GM15510 (cell line): ENCODE data around the gene PTPN13.

ENCODE experiments used
- POLR2A ChIP-seq: IDR thresholded peaks from 3 replicates; pipeline ENCODE4 v1.6.1; 2011; ENCODE audit warnings: borderline replicate concordance; ENCODE audit not compliant: insufficient read length; ENCODE audit errors: extremely low read depth

PTPN13 gene

DNA sequence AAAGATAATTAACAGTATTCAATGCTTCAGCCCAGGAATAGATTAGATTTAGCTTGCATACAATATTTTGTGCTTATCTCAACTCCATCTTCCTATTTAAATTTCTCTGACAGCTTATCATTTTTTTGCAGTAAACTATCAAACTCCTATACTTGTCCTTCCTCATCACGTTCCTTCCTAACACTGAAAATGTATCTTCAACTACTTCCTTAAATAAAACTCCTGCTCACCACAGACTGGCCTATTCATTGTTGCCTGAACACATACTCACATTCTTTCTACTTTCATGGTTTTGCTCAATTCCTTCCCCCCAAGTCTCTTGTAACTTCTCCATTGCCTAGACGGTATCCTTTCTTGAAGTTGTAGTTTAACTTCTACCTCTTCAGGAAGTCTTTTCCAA is 28.5 kb upstream of the PTPN13 start:
- TF ChIP-seq POLR2A, result no peak

DNA sequence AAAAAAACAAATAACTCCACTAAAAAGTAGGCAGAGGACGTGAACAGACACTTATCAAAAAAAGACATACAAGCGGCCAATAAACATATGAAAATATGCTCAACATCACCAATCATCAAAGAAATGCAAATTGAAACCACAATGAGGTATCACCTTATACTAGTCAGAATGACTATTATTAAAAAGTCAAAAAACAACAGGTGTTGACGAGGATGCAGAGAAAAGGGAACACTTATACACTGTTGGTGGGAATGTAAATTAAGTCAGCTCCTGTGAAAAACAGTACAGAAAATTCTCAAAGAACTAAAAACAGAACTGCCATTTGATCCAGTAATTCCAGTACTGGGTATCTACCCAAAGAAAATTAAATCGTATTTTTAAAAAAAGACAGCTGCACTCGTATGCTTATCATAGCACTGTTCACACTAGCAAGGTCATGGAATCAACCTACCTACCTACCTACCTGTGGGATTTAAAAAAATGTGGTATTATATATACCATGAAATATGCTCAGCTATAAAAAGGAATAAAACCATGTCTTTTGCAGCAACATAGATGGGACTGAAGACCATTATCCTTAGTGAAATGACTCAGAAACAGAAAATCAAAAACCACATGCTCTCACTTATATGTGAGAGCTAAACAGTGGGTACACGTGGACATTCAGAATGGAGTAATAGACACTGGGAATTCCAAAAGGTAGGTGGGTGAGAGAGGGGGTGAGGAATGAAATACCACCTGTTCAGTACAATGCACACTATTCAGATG is 24.8 kb upstream of the PTPN13 start:
- no peak for TF ChIP-seq POLR2A

DNA sequence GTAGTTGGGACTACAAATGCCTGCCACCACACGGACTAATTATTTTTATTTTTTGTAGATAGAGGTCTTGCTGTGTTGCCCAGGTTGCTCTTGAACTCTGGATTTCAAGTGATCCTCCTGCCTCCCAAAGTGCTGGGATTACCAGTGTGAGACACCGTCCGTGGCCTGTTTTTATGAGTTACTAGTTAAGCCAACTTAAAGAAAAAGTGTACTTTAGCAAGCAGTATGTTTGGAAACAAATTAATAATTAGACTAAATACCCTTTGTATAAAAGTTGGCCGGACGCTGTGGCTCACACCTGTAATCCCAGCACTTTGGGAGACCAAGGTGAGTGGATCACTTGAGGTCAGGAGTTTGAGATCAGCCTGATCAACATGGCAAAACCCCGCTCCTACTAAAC is 14.2 kb upstream of the PTPN13 start:
- TF ChIP-seq POLR2A, result no peak

DNA sequence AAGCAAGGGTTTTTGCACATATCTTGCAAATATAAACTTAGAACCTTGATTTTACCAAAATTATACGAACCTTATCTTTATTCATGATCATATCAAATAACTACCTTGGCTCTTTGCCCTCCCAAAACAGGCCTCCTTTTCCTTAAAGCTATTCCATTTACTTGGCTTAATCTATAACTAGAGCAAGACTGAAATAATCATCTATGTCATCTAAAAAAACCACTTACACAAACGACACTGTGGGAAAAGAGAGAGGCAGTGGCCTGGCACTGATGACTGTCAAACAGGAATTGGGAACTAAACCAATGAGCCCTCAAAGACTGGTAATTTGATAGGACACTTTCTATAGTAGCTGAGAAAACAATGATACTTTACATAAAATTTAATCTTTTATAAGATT is 11.7 kb upstream of the PTPN13 start:
- TF ChIP-seq POLR2A, result no peak

DNA sequence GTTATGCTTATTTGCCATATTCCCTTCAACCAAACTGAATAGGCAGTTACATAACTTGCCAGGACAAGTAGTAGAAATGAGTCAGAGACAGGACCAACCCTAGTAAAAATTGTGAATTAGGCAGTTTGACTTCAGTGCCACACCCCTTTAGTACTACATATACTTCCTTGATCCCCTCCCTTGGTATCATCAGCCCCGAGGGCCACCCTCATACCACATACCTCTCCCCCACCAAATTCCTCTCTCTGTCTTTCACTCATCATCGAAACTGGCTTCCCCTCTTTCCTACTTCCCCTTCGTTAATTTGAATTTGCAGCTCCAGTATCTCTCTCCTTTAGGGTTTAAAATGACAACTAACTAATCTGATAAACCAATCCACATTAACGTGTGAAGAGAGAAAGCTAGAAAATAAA is 7.9 kb upstream of the PTPN13 start:
- TF ChIP-seq POLR2A, result no peak

DNA sequence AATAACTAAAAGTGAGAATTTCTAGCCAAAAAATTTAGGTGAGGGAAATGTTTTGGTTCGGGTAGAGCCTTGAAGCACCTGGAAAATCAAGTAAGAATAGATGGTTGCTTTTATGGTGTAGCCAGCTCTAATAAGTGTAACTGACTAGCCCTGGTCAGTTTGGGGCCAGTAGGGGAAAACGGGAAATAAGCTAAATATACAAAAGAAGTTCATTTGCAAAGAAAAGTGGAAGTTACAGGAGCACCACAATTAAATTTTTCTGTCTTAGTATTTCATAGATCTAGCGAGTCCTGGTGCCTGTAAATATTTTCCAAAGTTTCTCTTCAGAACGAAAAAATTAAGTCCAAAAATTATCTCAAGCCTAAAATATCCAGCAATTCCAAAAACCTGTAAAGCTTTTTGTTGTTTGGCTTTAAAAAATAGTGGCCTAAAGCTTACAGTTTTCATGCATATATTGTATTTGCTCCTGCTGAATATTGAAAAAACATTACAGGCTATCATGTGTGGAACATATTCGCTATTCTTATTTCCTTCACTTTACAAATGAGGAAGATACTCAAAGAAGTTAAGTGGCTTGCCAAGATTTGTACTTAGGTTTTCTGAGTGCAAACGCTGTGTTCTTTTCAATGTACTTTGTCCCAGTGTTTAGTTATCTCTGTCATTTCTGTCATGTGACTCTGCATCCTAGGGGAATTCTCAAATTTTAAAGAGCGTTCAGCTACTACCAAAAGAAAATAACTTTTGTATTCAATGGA is 7.3 kb upstream of the PTPN13 start:
- TF ChIP-seq POLR2A, result no peak

DNA sequence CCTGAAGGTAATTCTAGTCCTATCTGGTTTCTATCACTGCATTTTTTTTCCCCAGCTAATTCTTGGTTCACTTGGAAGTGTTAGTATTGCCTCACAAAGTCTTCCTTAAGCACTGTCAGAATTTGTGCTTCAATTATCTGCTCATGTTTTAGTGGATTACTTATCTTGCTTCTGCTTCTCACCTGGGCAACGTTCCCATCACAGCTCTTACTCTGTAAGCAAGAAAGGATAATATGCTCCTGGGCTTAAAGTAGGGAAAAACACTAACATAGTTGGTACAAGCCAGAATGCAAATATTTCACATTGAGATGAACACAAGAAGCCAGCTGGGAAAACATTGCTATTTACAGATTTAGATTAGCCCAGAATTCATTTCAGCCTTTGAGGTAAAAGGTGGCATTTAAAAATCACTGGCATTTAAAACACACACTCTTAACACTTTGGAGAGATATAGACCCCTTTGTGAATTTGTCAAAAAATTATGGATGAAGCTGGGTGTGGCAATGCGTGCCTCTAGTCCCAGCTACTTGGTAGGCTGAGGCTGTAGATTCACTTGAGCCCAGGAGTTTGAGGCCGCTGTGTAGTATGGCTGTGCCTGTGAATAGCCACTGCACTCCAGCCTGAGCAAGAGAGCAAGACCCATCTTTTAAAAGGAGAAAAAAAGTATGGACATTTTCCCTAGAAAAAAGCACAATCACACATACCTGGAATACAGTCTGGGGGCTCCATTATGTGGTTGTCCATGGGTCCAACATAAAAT is 6.6 kb upstream of the PTPN13 start:
- no peak for TF ChIP-seq POLR2A

DNA sequence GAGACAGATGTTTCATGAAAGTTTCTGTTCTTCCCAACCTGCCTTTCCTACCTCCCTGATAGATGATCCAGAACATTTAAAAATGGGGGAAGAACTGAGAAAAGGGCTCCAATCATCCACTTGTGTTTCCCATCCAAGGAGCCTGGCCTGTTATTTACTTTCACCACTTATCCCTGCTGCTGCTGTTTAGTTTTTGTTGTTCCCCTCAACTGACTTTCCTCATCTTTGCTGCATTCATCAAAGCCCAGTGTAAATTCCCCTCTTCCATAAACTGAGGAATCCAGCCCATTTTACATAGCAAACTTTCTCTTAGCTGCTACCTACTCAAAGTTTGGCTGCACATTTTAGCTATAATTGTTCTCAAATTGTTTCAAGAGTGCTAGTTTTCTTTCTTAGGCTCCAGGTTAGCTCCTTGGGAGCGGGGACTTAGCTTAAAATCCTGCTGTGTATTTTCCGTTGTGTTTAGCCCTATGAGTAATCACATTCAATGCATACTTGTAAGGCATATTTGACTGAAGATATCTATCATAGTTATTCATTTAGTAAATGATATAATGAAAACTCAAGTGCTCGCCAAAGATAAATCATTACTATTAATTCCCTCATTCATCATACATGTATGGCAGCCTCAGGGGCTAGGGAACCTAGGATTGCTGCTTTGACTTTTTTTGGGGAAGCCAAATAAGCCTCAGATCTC is 1.4 kb upstream of the PTPN13 start:
- no peak for TF ChIP-seq POLR2A

DNA sequence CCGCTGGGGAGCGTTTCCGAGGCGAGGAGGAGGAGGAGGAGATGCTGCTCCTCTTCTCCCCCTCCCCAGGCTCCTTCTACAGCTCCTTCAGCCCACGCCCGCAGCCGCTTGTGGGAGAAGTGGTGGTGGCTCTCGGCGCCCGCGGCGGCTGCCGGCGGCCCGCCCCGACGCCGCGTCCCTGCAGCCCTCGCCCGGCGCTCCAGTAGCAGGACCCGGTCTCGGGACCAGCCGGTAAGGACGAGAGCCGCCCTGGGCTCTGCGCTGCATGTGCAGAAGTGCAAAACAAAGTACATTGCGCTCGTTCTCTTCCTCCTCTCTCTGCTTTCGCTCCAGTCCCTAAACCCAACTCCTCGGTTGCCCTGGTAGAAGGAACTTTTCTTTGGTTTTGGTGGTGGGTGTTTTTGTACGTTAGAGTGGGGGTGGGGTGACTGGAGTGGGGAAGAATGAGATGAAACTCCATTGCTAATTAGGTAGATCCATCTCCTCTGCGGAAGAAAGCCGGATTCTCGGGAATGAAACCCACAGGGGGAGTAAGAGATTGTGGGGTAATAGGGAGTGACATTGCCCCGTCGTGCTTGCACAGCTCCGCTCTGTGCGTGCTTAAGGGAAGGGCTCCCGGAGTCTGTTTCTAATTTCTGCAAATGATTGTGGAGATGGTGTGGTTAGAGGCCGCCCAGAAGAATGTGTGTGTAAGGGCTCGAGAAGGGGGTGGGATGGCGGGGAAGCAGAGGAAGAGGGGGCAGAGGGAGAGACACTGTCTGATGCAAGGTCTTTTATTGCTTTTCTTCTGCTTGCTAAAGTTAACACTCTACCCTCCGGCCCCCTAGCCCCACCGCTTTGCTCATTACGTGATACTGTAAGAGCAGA is 677 bp downstream of the PTPN13 start:
- no peak for TF ChIP-seq POLR2A

DNA sequence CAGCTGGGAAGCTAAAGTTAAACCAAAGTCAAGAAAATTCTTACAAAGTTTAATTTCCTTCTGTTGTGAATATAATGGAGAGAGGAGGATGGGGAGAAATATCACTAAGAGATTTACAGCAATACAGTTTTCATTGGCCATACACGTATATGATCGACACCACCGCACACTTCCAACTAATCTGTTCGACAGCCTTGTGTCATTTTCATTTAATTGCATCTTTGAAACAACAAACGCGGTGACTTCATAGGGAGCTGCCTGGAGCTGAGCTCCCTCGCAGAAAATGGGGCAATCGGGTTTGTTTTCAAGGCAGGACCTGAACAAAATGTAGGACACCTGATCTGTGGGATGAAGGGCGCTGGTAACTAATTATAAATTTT is 1.3 kb downstream of the PTPN13 start:
- TF ChIP-seq POLR2A, result no peak

DNA sequence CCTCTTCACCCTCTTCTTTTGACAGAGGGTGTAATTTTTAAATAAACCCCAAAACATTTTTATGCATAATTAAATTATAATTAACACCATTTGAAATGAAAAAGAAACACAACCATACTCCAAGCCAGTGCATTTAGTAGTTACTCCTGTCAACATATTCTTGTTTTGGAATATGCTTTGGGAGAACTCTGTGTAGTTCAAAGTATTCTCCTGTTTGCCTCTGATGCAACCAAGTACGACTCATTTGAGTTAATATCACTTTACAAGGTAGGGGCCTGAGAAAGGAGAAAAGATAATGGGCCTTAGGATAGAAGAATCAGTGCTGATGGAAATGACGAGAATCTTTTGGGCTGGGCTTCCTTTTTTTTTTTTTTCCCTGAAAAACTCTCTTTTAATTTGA is 2.7 kb downstream of the PTPN13 start:
- TF ChIP-seq POLR2A, result no peak

DNA sequence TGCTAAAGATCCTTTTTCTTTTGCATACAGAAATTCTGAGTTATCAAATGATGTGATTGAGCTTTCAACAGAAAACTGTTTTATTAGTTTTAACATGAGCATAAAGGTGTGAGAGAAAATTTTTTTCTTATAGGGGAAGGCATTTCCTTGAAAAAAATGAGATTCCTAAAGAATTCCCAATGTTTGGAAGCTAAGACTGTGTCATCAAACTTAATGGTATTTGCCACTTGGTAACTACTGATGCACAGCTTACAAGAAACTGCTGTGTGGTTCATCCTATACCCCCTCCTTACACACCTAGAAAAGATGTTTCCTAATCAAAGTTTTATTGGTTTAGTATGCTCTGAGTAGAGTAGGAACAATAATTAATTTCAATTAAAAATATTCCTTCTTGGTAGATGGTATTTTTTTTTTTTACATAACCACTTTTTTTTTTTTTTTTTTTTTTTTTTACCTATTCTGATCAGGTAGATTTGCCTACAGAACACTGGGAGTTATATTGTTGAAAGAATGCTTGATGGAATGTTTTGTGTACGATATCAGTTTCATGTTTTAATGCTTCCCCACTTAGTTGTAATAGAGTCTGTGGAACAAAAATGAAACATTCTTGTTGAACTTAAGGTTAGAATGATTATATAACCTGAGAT is 6.0 kb downstream of the PTPN13 start:
- no peak for TF ChIP-seq POLR2A

DNA sequence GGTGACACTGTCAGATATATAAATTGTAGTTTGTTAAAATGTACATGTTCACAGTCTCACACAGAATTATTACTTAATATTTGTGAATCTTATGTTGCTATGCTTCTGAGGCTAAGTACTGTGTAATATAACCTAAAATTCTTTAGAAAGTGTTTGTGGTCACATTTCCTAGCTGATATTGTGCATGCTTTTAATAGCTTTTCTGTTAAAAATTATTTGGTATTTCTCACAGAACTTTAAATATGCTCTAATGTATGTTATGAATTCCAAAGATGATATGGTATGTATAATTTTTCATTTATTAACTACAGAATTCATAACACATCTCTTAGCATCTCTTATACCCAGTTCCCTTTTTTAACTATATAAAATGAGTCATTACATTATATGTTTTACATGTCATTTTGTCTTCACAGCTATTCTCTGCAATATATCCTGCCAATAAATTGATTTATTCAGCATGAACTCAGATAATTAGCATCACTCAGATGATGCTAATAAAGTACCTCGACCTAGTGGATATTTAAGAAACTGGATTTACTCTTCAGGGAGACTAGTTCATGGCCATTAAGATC is 9.3 kb downstream of the PTPN13 start:
- TF ChIP-seq POLR2A, result no peak
